Activated naive CD4-positive, alpha-beta T cell treated with anti-CD3 and anti-CD28 coated beads, Interleukin-2, amount 50 U/mL, for 72 hours (primary cell): Measurements from ENCODE around the gene TANGO2. TPM values are rescaled to one million over a fixed set of nuclear protein-coding genes. Genes with fewer than 3 reads are reported as not detected.

ENCODE experiments used
- ATAC-seq, 2 donors: fragments of 150-1000 bp; cut with Tn5 transposase; 2 replicates each; pipeline ENCODE4 v1.10.0; 2021; ENCODE audit warnings: mild to moderate bottlenecking in 2 of 2, moderate library complexity in 2 of 2
- DNase-seq, 2 donors: peaks; one replicate each; pipeline ENCODE4 v3.0.0; 2021 to 2022; ENCODE audit warnings: low spot score in 2 of 2
- H3K27ac Mint-ChIP-seq, 2 donors: one replicate each; pipeline ENCODE4 v1.8.0; 2022; ENCODE audit warnings: mild to moderate bottlenecking in 2 of 2, mixed read lengths in 2 of 2
- H3K36me3 Mint-ChIP-seq, 2 donors: one replicate each; pipeline ENCODE4 v1.8.0; 2022; ENCODE audit warnings: mixed read lengths in 2 of 2
- H3K9me3 Mint-ChIP-seq, 2 donors: one replicate each; pipeline ENCODE4 v1.8.0; 2022; ENCODE audit warnings: mixed read lengths in 2 of 2
- total RNA-seq, 2 donors: library from RNA; stranded (reverse); gene quantifications; one replicate each; pipeline ENCODE4 v1.2.3, GENCODE V29; 2022

Gene TANGO2
- total RNA-seq, 2 donors from 2014 or later, result 19.1 to 19.3 TPM

- Mint-ChIP-seq H3K27ac (peak overlapping the region in 1 of 2 donors; percentile 18), H3K9me3 (no peaks in the 10 kb centered on the region), H3K36me3 (no peaks in the 10 kb centered on the region)
- ATAC-seq (no peak), DNase-seq (no peak)
Measured at GRCh38 chr22:20071524-20071972, 50.6 kb downstream of the TANGO2 start.

- ATAC-seq (no peak), DNase-seq (no peak)
- Mint-ChIP-seq H3K27ac (peak overlapping the region in 1 of 2 donors; percentile 0), H3K9me3 (no peaks in the 10 kb centered on the region), H3K36me3 (peaks cover 7 to 10% of the 10 kb centered on the region in 2 donors)
Measured at GRCh38 chr22:20076627-20077172, 55.8 kb downstream of the TANGO2 start.

DNA sequence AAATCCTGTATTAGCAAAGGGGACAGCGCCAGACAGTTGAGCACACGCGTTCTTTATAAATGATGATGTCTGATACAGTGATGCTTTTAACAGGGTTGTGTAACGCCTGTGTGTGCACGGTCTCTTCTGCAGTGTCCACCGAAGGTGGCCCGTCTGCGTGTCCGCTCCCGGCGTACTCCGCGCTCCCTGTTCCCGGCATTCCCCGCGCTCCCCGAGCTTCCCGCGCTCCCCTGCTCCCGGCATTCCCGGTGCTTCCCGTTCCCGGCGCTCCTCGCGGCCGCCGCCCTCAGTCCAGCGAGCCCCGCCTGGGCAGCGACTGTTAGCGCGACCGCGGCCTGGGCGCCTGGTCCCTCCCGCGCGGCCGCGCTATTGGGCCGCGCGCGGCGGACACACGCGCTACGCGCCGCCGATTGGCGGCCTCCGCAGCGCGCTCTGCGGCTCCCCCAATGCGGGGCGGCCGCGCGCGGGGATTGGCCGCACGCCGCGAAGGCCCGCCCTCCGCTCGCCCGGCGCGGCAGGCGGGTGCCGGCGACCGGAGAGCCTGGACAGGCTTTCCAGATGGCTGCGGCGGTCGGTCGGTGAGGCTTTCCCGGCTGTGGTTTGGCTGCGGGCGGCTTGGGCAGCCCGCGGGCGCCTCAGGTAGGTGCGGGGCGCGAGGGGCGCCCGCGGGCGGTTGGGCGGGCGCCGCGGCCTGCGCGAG, 59.0 kb downstream of the TANGO2 start, which contains the start of gene DGCR8:
Gene DGCR8 (plus strand): TSS at position 497 of the 700 bp plus-strand sequence. CDS start 5,723 bp downstream, outside the sequence.
- peak within 1 kb of the TSS; percentile 75 to 85 for H3K27ac Mint-ChIP-seq
- DNase-seq (peak; percentile 80 to 87), ATAC-seq (peak; percentile 94 to 95)
- H3K9me3 Mint-ChIP-seq, result no peaks in the 10 kb centered on the region
- H3K36me3 Mint-ChIP-seq, result peaks cover 10 to 13% of the 10 kb centered on the region in 2 donors

GRCh38 chr22:20080445-20080775, 59.5 kb downstream of the TANGO2 start:
- peak overlapping the region; percentile 47 to 85 for H3K27ac Mint-ChIP-seq
- ATAC-seq, result peak; percentile 76 to 83
- no peaks in the 10 kb centered on the region for H3K9me3 Mint-ChIP-seq

GRCh38 chr22:20080776-20081654, 60.1 kb downstream of the TANGO2 start:
- peak overlapping the region; percentile 47 to 92 for H3K27ac Mint-ChIP-seq
- no peaks in the 10 kb centered on the region for H3K9me3 Mint-ChIP-seq
- no peak for ATAC-seq
- peaks cover 10 to 18% of the 10 kb centered on the region in 2 donors for H3K36me3 Mint-ChIP-seq
- DNase-seq, result no peak

More at GRCh38 chr22:20080445-20080775, 59.5 kb downstream of the TANGO2 start:
- peak; percentile 80 to 81 for DNase-seq
- H3K36me3 Mint-ChIP-seq, result peaks cover 10 to 15% of the 10 kb centered on the region in 2 donors

GRCh38 chr22:20083157-20083890, 62.4 kb downstream of the TANGO2 start:
- H3K27ac Mint-ChIP-seq, result peak overlapping the region; percentile 1 to 24
- DNase-seq (no peak), ATAC-seq (no peak)
- no peaks in the 10 kb centered on the region for H3K9me3 Mint-ChIP-seq
- H3K36me3 Mint-ChIP-seq, result peaks cover 21 to 38% of the 10 kb centered on the region in 2 donors

- DNase-seq (no peak), ATAC-seq (no peak)
- peak overlapping the region; percentile 1 to 24 for H3K27ac Mint-ChIP-seq
- H3K36me3 Mint-ChIP-seq, result peaks cover 27 to 38% of the 10 kb centered on the region in 2 donors
- H3K9me3 Mint-ChIP-seq, result no peaks in the 10 kb centered on the region
Measured at GRCh38 chr22:20083891-20084546, 63.1 kb downstream of the TANGO2 start.

DNA sequence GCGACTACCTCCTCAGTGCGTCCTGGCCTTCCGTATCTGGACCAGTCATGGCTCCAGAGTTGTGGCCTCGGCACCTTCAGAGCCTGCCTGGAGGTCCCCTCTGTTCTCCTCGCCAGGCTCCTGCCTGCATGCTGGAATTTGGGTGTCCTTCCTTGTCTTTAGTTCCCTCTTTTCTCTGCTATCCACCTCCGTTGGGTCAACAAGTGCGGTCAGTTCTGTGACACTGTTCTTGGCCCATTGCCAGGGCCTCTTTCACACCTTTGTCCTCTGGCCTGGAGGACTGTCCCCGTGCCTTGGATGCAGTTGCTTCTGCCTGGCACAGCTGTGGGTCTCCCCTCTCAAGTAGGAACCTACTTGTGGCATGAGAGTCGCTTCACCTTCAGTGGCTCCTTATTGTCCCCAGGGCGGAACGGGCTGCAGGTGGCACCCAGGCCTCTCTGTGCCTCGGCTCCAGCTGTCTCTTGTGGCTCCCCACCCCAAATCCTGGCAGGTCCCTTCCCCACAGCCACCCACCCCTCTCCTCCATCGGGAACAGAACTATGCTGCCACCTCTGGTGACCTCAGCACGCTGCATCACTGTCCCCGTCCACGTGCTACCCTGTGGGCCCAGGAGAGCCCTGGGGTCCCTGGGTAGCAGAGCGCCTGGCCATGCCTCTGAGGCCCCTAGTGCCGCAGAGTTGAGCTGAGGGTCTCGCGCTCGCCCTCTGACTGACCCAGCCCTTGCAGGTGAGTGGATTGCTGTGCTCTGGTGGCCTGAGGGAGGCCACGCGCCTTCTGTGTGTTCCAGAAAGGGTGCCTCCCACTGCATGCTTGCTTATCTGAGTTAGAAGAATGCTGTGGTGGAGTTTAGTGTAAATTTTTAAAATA, 63.9 kb downstream of the TANGO2 start:
- peak in 1 of 2 donors; percentile 45 for DNase-seq

GRCh38 chr22:20085651-20086050, 64.7 kb downstream of the TANGO2 start:
- no peak for DNase-seq
- Mint-ChIP-seq H3K27ac (no peak overlapping the region), H3K36me3 (peaks cover 32 to 39% of the 10 kb centered on the region in 2 donors), H3K9me3 (no peaks in the 10 kb centered on the region)
- no peak for ATAC-seq

More for the DNA sequence above, 63.9 kb downstream of the TANGO2 start:
- no peaks in the 10 kb centered on the region for H3K9me3 Mint-ChIP-seq
- H3K36me3 Mint-ChIP-seq, result peaks cover 29 to 38% of the 10 kb centered on the region in 2 donors
- no peak for ATAC-seq
- H3K27ac Mint-ChIP-seq, result peak overlapping the region; percentile 24 to 70

DNA sequence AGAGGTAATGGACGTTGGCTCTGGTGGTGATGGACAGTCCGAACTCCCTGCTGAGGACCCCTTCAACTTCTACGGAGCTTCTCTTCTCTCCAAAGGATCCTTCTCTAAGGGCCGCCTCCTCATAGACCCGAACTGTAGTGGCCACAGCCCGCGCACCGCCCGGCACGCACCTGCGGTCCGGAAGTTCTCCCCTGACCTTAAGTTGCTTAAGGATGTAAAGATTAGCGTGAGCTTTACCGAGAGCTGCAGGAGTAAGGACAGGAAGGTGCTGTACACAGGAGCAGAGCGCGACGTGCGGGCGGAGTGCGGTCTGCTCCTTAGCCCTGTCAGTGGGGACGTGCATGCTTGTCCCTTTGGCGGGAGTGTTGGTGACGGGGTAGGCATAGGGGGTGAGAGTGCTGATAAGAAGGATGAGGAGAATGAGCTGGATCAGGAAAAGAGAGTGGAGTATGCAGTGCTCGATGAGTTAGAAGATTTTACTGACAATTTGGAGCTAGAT, 65.2 kb downstream of the TANGO2 start:
- no peak for DNase-seq
- H3K27ac Mint-ChIP-seq, result peak overlapping the region in 1 of 2 donors; percentile 68
- ATAC-seq, result no peak
- peaks cover 33 to 40% of the 10 kb centered on the region in 2 donors for H3K36me3 Mint-ChIP-seq
- H3K9me3 Mint-ChIP-seq, result no peaks in the 10 kb centered on the region

DNA sequence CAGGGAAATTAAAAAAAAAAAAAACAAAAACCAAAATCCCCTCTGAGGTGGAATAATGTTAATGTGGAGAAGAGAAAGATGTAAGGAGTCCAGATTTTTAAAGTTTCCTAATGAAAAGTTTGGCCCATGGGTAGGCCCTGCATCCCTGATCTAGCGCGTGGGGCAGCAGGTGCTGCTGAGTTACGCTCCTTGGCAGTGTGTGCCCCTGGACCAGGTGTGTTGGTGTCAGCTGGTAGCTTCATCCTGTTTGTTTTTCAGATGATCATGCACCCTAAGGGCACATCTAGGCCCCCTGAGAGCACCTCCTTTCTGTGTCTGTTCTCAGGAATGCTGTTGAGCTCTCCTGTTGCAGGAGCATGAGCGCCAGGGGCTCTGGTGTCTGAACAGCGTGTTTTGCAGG, 65.9 kb downstream of the TANGO2 start:
- ATAC-seq, result no peak

GRCh38 chr22:20087319-20088262, 66.7 kb downstream of the TANGO2 start:
- Mint-ChIP-seq H3K27ac (peak overlapping the region; percentile 68 to 89), H3K9me3 (no peaks in the 10 kb centered on the region), H3K36me3 (peaks cover 35 to 38% of the 10 kb centered on the region in 2 donors)
- ATAC-seq, result no peak
- DNase-seq, result no peak

More for the DNA sequence above, 65.9 kb downstream of the TANGO2 start:
- Mint-ChIP-seq H3K36me3 (peaks cover 35 to 40% of the 10 kb centered on the region in 2 donors), H3K27ac (peak overlapping the region; percentile 68 to 89), H3K9me3 (no peaks in the 10 kb centered on the region)
- DNase-seq, result no peak

DNA sequence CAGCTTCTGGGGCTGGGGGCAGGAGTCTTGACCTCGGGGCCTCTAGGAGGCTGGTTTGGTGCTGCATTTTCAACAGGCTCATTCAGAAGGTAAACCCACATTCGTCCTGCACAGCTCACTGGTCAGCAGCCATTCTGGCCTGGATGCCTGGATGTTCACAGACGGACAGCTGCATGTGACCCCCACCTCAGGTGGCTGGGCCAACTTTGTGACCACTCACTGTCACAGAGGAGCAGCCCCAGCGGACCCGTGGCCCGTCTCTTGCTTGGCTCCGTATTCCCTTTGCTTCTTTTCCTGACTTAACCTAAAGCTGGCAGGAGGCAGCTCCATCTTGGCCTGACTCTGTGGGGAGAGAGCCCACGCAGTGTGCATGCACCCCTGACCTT, 67.3 kb downstream of the TANGO2 start:
- H3K36me3 Mint-ChIP-seq, result peaks cover 35 to 38% of the 10 kb centered on the region in 2 donors
- ATAC-seq (no peak), DNase-seq (no peak)
- H3K9me3 Mint-ChIP-seq, result no peaks in the 10 kb centered on the region
- H3K27ac Mint-ChIP-seq, result no peak overlapping the region
